Smooth muscle cell (in vitro differentiated cells): Measurements from ENCODE around the gene SLC17A9. TPM values are rescaled to one million over a fixed set of nuclear protein-coding genes. Genes with fewer than 3 reads are reported as not detected.
A peak's percentile ranks its signal among the peaks of the same experiment; 100 is the strongest.

ENCODE experiments used
- DNase-seq: peaks from one replicate; lab custom pipeline; 2025; ENCODE audit not compliant: unreplicated experiment; lab: John Stamatoyannopoulos, UW
- H2AFZ ChIP-seq: fragments of 200-600 bp; sonication (generic); 2 replicates; pipeline ENCODE4 v1.6.0; 2016; ENCODE audit warnings: antibody characterized with exemption, low read depth, mild to moderate bottlenecking
- H3F3A ChIP-seq: fragments of 200-600 bp; sonication (generic); 2 replicates; pipeline ENCODE4 v1.6.0; 2017; ENCODE audit warnings: antibody characterized with exemption, low read depth
- H3K27ac ChIP-seq: fragments of 200-600 bp; sonication (generic); 2 replicates; pipeline ENCODE4 v1.5.1; 2016; ENCODE audit warnings: low read depth, mild to moderate bottlenecking
- H3K27me3 ChIP-seq: fragments of 200-600 bp; sonication (generic); 2 replicates; pipeline ENCODE4 v1.6.1; 2016; ENCODE audit warnings: low read depth, mild to moderate bottlenecking
- H3K36me3 ChIP-seq: fragments of 200-600 bp; sonication (generic); 2 replicates; pipeline ENCODE4 v1.5.1; 2016; ENCODE audit warnings: low read depth
- H3K4me1 ChIP-seq: fragments of 200-600 bp; sonication (generic); 2 replicates; pipeline ENCODE4 v1.5.1; 2016; ENCODE audit warnings: low read depth
- H3K4me2 ChIP-seq: fragments of 200-600 bp; sonication (generic); 2 replicates; pipeline ENCODE4 v1.6.0; 2016; ENCODE audit warnings: mild to moderate bottlenecking
- H3K4me3 ChIP-seq: fragments of 200-600 bp; sonication (generic); 2 replicates; pipeline ENCODE4 v1.5.1; 2016; ENCODE audit warnings: mild to moderate bottlenecking
- H3K79me2 ChIP-seq: fragments of 200-600 bp; sonication (generic); 2 replicates; pipeline ENCODE4 v1.6.0; 2016; ENCODE audit warnings: low read depth, mild to moderate bottlenecking
- H3K9ac ChIP-seq: fragments of 200-600 bp; sonication (generic); 2 replicates; pipeline ENCODE4 v1.6.0; 2016; ENCODE audit warnings: low read depth
- H3K9me3 ChIP-seq: fragments of 200-600 bp; sonication (generic); replicated peaks from 2 replicates; pipeline ENCODE4 v1.5.1; 2016; ENCODE audit warnings: low read depth
- H4K20me1 ChIP-seq: fragments of 200-600 bp; sonication (generic); 2 replicates; pipeline ENCODE4 v1.6.0; 2016; ENCODE audit warnings: low read depth
- CTCF ChIP-seq: fragments of 200-600 bp; sonication (generic); IDR thresholded peaks from 2 replicates; pipeline ENCODE4 v1.5.1; 2017; ENCODE audit warnings: borderline replicate concordance, mild to moderate bottlenecking, antibody characterized with exemption; ENCODE audit not compliant: insufficient read depth, poor library complexity, severe bottlenecking
- WGBS: methylation state at CpG from one replicate; pipeline ENCODE4 v1.1.7; 2016; ENCODE audit warnings: low lambda C conversion rate; 5-methylcytosine and 5-hydroxymethylcytosine counted together
- polyA plus RNA-seq: library from polyadenylated mRNA; unstranded; fragments of >200 nt; fragmentation: Nextera tagmentation; extraction: Ambion mirVana; gene quantifications from 2 replicates; pipeline ENCODE4 v1.2.1, GENCODE V29; 2016
- total RNA-seq: library from RNA; depleted of rRNA; stranded (reverse); fragments of >200 nt; gene quantifications from 2 replicates; pipeline ENCODE4 v1.2.3, GENCODE V29; 2014

Gene SLC17A9, protein sequence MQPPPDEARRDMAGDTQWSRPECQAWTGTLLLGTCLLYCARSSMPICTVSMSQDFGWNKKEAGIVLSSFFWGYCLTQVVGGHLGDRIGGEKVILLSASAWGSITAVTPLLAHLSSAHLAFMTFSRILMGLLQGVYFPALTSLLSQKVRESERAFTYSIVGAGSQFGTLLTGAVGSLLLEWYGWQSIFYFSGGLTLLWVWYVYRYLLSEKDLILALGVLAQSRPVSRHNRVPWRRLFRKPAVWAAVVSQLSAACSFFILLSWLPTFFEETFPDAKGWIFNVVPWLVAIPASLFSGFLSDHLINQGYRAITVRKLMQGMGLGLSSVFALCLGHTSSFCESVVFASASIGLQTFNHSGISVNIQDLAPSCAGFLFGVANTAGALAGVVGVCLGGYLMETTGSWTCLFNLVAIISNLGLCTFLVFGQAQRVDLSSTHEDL
- total RNA-seq (32.4 and 32.5 TPM in 2 replicates), polyA plus RNA-seq (92.5 and 96.7 TPM in 2 replicates)

DNA sequence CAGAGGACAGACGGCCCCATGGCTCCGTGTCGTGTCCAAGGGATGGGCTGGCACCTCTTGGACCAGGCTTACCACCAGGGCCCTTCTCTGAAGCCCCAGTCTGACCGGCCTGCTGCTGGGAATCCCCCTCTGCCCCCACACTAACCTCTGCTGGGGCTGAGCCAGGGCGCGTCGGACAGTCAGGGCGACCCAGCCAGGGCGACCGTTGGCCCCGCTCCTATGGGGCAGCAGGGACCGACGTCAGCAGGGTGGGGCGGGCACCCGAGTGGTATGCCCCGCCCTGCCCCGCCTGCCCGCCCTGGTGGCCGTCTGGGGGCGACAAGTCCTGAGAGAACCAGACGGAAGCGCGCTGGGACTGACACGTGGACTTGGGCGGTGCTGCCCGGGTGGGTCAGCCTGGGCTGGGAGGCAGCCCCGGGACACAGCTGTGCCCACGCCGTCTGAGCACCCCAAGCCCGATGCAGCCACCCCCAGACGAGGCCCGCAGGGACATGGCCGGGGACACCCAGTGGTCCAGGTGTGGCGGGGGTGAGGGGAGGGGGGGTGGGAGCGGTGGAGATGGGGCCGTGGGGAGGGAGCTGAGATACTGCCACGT, at the start of gene SLC17A9:
SLC17A9 (plus strand) TSS at position 337 of the 595 bp plus-strand sequence; CDS start at position 459, 122 bp downstream.
- no peak for TF ChIP-seq CTCF
- H3K79me2 ChIP-seq: peaks cover 40% of the 10 kb centered on the region
- peak within 1 kb of the TSS; percentile 53 for H3K4me3 ChIP-seq
- no peaks in the 10 kb centered on the region for H3K27me3 ChIP-seq
- peaks cover 7% of the 10 kb centered on the region for H3K36me3 ChIP-seq
- peak within 1 kb of the TSS; percentile 80 for H3K9ac ChIP-seq
- H3K27ac ChIP-seq: peak within 1 kb of the TSS; percentile 84
- WGBS: 6% methylated on average over 31 of the region's 37 CpGs
- peaks cover 18% of the 10 kb centered on the region for H3K4me1 ChIP-seq
- peaks cover 8% of the 10 kb centered on the region for H3F3A ChIP-seq
- peak; percentile 57 for DNase-seq
- no peaks in the 10 kb centered on the region for H3K9me3 ChIP-seq
- H4K20me1 ChIP-seq: peaks cover 43% of the 10 kb centered on the region
- H3K4me2 ChIP-seq: peak within 1 kb of the TSS; percentile 99
- H2AFZ ChIP-seq: no peak within 1 kb of the TSS

GRCh38 chr20:62902926-62903615, 49.4 kb upstream of the SLC17A9 start:
- Histone ChIP-seq H3K27me3 (no peaks in the 10 kb centered on the region), H3K9ac (no peak overlapping the region), H3K9me3 (no peaks in the 10 kb centered on the region), H3K36me3 (peaks cover 18% of the 10 kb centered on the region), H3K4me2 (no peak overlapping the region), H3K4me1 (peaks cover 20% of the 10 kb centered on the region), H3K27ac (peak overlapping the region; percentile 12), H2AFZ (no peak overlapping the region), H3K79me2 (peaks cover 13% of the 10 kb centered on the region), H4K20me1 (peaks cover 79% of the 10 kb centered on the region), H3K4me3 (no peak overlapping the region), H3F3A (peaks cover 34% of the 10 kb centered on the region)
- no peak for DNase-seq
- WGBS: 81% methylated on average over 7 of the region's 7 CpGs
- no peak for TF ChIP-seq CTCF

DNA sequence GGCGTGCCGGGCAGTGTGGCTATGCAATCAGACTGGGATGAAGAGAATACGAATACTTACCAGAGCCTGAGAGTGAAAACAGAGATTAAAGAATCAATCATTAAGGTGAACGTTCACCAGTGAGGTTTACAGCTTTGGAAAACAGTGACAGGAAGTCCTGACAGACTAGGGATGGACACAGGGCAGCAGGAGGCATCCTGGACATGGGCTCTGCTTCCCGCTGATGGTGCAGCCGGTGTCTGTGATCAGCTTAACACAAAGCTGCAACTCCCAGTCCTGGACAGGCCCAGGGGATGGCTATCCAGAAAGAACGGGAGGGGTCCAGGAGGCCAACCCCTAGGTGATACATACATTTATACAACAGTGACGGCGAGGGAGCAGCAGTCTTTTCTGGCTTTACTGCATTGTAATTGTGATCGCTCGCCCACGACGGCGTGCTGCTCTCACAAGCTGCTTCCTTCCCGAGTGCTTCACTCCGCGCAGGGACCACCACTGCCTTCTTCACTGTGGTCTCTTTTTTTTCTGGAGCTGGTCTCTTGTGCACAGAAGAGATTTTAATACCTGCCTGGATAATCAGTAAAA, 46.9 kb upstream of the SLC17A9 start:
- no peak for DNase-seq
- Histone ChIP-seq H3K4me2 (no peak overlapping the region), H3K9ac (no peak overlapping the region), H3K4me1 (peaks cover 1% of the 10 kb centered on the region), H2AFZ (no peak overlapping the region), H4K20me1 (peaks cover 89% of the 10 kb centered on the region), H3K27ac (no peak overlapping the region), H3K79me2 (peaks cover 39% of the 10 kb centered on the region), H3K27me3 (no peaks in the 10 kb centered on the region), H3F3A (peaks cover 37% of the 10 kb centered on the region), H3K9me3 (no peaks in the 10 kb centered on the region), H3K4me3 (no peak overlapping the region), H3K36me3 (peaks cover 18% of the 10 kb centered on the region)
- TF ChIP-seq CTCF: no peak
- 97% methylated on average over 17 of the region's 17 CpGs for WGBS
